Vein endothelial cell (primary cell): ENCODE results near the gene CABLES1. TPM values are rescaled to one million over a fixed set of nuclear protein-coding genes. Genes with fewer than 3 reads are reported as not detected.

Experiments used
- total RNA-seq: library from RNA; depleted of rRNA; stranded (reverse); fragments of >200 nt; gene quantifications from 2 replicates; pipeline ENCODE4 v1.2.3, GENCODE V29; 2012

Gene CABLES1
- total RNA-seq = 55.9 and 103 TPM in 2 replicates

GRCh38 chr18:23134780-23135549 lies at the start of gene CABLES1:
Gene CABLES1 (plus strand): TSS chr18:23135485. CDS start chr18:23135763, 278 bp downstream.

Other genes starting within 250 kb of the CABLES1 start
- 11.1 and 20.5 TPM in 2 replicates for gene RBBP8, start 202.2 kb upstream of the CABLES1 start, total RNA-seq